Trophoblast cell (in vitro differentiated cells and primary cell): ENCODE results near the gene CLK2.

Source experiments
- DNase-seq, 2 donors: peaks; one replicate each; pipeline ENCODE4 v3.0.0-alpha.2; 2016
- H2AFZ ChIP-seq: 2 replicates; pipeline ENCODE4 v1.6.1; 2013; ENCODE audit warnings: low read length, moderate library complexity, mild to moderate bottlenecking; ENCODE audit not compliant: insufficient read depth, poor library complexity
- H2AK5ac ChIP-seq: 2 replicates; pipeline ENCODE4 v1.6.1; 2013; ENCODE audit warnings: mild to moderate bottlenecking, low read length
- H2BK120ac ChIP-seq: 2 replicates; pipeline ENCODE4 v1.6.1; 2013; ENCODE audit warnings: low read length, mild to moderate bottlenecking, moderate library complexity; ENCODE audit not compliant: insufficient read depth, poor library complexity
- H2BK12ac ChIP-seq: 2 replicates; pipeline ENCODE4 v1.6.1; 2013; ENCODE audit warnings: mild to moderate bottlenecking, low read length, moderate library complexity
- H2BK5ac ChIP-seq: 2 replicates; pipeline ENCODE4 v1.6.1; 2013; ENCODE audit warnings: low read length, low read depth, moderate library complexity, mild to moderate bottlenecking; ENCODE audit not compliant: poor library complexity
- H3K14ac ChIP-seq: 2 replicates; pipeline ENCODE4 v1.6.1; 2013; ENCODE audit warnings: mild to moderate bottlenecking, low read length
- H3K18ac ChIP-seq: 2 replicates; pipeline ENCODE4 v1.6.1; 2013; ENCODE audit warnings: mild to moderate bottlenecking, low read length
- H3K23ac ChIP-seq: 2 replicates; pipeline ENCODE4 v1.6.1; 2013; ENCODE audit warnings: low read length
- H3K27ac ChIP-seq: 2 replicates; pipeline ENCODE4 v1.5.1; 2013; ENCODE audit warnings: low read depth, mild to moderate bottlenecking, inconsistent platforms, low read length, moderate library complexity
- H3K27me3 ChIP-seq: 2 replicates; pipeline ENCODE4 v1.6.1; 2013; ENCODE audit warnings: inconsistent platforms, mild to moderate bottlenecking, low read length, moderate library complexity; ENCODE audit not compliant: insufficient read depth
- H3K36me3 ChIP-seq, 2 experiments: 1 replicate in 1 of 2; 2 replicates in 1 of 2; pipeline ENCODE4 v1.6.1; 2013; ENCODE audit warnings: low read length in 2 of 2, mild to moderate bottlenecking in 2 of 2, moderate library complexity in 1 of 2; ENCODE audit not compliant: insufficient read depth in 2 of 2, control insufficient read depth in 1 of 2
- H3K4ac ChIP-seq: 2 replicates; pipeline ENCODE4 v1.6.1; 2013; ENCODE audit warnings: low read depth, mild to moderate bottlenecking, low read length, moderate library complexity
- H3K4me1 ChIP-seq, 2 experiments: 1 replicate in 1 of 2; 2 replicates in 1 of 2; pipeline ENCODE4 v1.6.1; 2013; ENCODE audit warnings: low read length in 2 of 2, mild to moderate bottlenecking in 2 of 2, moderate library complexity in 1 of 2; ENCODE audit not compliant: insufficient read depth in 2 of 2, control insufficient read depth in 1 of 2
- H3K4me2 ChIP-seq: 2 replicates; pipeline ENCODE4 v1.6.1; 2013; ENCODE audit warnings: inconsistent platforms, mild to moderate bottlenecking, low read length, moderate library complexity
- H3K4me3 ChIP-seq: 2 replicates; pipeline ENCODE4 v1.5.1; 2013; ENCODE audit warnings: mild to moderate bottlenecking, low read depth, low read length, inconsistent platforms
- H3K79me1 ChIP-seq: one replicate; pipeline ENCODE4 v1.6.1; 2013; ENCODE audit warnings: low read length
- H3K79me2 ChIP-seq: 2 replicates; pipeline ENCODE4 v1.6.1; 2013; ENCODE audit warnings: low read length, mild to moderate bottlenecking; ENCODE audit not compliant: control insufficient read depth, insufficient read depth, poor library complexity
- H3K9ac ChIP-seq: 2 replicates; pipeline ENCODE4 v1.6.1; 2013; ENCODE audit warnings: mild to moderate bottlenecking, low read length
- H3K9me3 ChIP-seq: 2 replicates; pipeline ENCODE4 v1.6.1; 2013; ENCODE audit warnings: low read depth, mild to moderate bottlenecking, control low read depth, inconsistent platforms, low read length; ENCODE audit not compliant: insufficient read depth
- H4K12ac ChIP-seq: 2 replicates; pipeline ENCODE4 v1.6.1; 2013; ENCODE audit warnings: low read depth, mild to moderate bottlenecking, low read length, moderate library complexity
- H4K8ac ChIP-seq: 2 replicates; pipeline ENCODE4 v1.6.1; 2013; ENCODE audit warnings: low read depth, mild to moderate bottlenecking, low read length, moderate library complexity
- H4K91ac ChIP-seq: one replicate; pipeline ENCODE4 v1.6.1; 2013; ENCODE audit warnings: low read depth, mild to moderate bottlenecking, low read length, moderate library complexity
- WGBS: extraction: QIAGEN DNeasy Blood & Tissue Kit; methylation state at CpG from one replicate; pipeline ENCODE4 v1.1.7; 2013; ENCODE audit warnings: missing lambda C conversion rate; ENCODE audit not compliant: insufficient read length, insufficient coverage; ENCODE audit errors: extremely low coverage; 5-methylcytosine and 5-hydroxymethylcytosine counted together

CLK2 gene

DNA sequence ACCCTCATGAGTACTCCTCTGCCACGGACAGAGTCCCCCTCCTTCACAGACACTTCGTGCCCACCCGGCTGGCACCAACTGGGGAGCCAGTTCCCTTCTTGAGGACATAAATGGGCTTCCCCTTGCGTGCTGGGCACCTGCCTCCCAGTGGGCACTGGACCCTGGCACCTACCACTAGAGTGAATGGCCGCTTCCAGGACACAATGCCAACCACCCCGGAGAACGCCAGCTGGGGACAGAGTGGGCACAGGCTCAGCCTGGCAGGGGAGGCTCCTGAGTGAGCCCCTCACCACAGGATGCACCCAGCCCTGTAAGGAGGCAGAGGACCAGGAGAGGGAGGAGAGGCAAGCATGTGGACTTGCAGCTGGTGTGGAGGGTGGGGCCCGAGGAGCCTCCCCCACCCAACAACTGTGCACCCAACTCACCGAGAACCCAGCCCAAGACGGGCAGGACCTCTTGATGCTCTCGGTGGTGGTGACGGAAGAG lies 19.0 kb downstream of the CLK2 start:
- peak overlapping the region; percentile 69 for H2AK5ac ChIP-seq
- peak overlapping the region; percentile 33 for H4K12ac ChIP-seq
- H3K27me3 ChIP-seq: no peaks in the 10 kb centered on the region
- H4K8ac ChIP-seq: peak overlapping the region; percentile 80
- WGBS: no CpG with 5 or more reads among the region's 12 CpGs
- peak overlapping the region; percentile 67 for H2AFZ ChIP-seq
- no peak for DNase-seq
- peak overlapping the region; percentile 7 for H2BK12ac ChIP-seq
- H2BK120ac ChIP-seq: no peak overlapping the region
- H3K36me3 ChIP-seq: peaks cover 19 to 25% of the 10 kb centered on the region in 2 experiments
- H3K9me3 ChIP-seq: no peaks in the 10 kb centered on the region
- peak overlapping the region; percentile 84 for H3K4me3 ChIP-seq
- H3K4me1 ChIP-seq: peaks cover 23 to 25% of the 10 kb centered on the region in 2 experiments
- no peak overlapping the region for H2BK5ac ChIP-seq
- no peak overlapping the region for H3K4ac ChIP-seq
- no peak overlapping the region for H3K23ac ChIP-seq
- H3K79me1 ChIP-seq: peaks cover 13% of the 10 kb centered on the region
- H3K79me2 ChIP-seq: peaks cover 11% of the 10 kb centered on the region
- peak overlapping the region; percentile 81 for H3K18ac ChIP-seq
- H4K91ac ChIP-seq: peak overlapping the region; percentile 81
- peak overlapping the region; percentile 96 for H3K4me2 ChIP-seq
- peak overlapping the region; percentile 90 for H3K14ac ChIP-seq
- no peak overlapping the region for H3K27ac ChIP-seq
- H3K9ac ChIP-seq: no peak overlapping the region

DNA sequence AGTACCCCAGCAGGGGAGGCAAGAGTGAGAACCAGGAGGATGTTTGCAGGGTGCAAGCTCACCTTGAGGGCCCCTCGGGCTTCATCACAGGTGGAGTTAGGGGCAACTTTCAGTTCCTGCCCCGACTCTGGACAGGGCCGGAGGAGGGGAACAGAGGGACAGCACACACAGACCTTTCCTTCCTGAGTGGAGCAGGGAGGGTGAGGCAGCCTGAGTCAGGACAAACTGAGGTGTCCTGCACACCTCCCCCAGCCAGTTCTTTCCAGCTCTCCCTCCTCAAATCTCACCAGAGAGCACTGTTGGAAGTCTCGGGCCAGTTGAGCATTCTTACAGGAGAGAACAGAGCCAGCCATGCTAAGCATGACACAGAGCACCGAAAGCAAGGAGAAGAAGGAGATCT lies 19.5 kb downstream of the CLK2 start:
- Histone ChIP-seq H3K79me1 (peaks cover 13% of the 10 kb centered on the region), H3K4me1 (peaks cover 23 to 25% of the 10 kb centered on the region in 2 experiments), H3K23ac (no peak overlapping the region), H3K4me3 (no peak overlapping the region), H3K18ac (no peak overlapping the region), H3K4me2 (peak overlapping the region; percentile 96), H3K14ac (no peak overlapping the region), H2AK5ac (peak overlapping the region; percentile 69), H4K8ac (no peak overlapping the region), H2BK12ac (no peak overlapping the region), H3K9ac (no peak overlapping the region), H3K36me3 (peaks cover 21 to 23% of the 10 kb centered on the region in 2 experiments), H2BK120ac (no peak overlapping the region), H3K4ac (no peak overlapping the region), H3K27ac (no peak overlapping the region), H4K91ac (peak overlapping the region; percentile 8), H2AFZ (no peak overlapping the region), H3K9me3 (no peaks in the 10 kb centered on the region), H3K79me2 (peaks cover 11% of the 10 kb centered on the region), H3K27me3 (no peaks in the 10 kb centered on the region), H2BK5ac (no peak overlapping the region), H4K12ac (no peak overlapping the region)
- no CpG with 5 or more reads among the region's 5 CpGs for WGBS
- DNase-seq: no peak

DNA sequence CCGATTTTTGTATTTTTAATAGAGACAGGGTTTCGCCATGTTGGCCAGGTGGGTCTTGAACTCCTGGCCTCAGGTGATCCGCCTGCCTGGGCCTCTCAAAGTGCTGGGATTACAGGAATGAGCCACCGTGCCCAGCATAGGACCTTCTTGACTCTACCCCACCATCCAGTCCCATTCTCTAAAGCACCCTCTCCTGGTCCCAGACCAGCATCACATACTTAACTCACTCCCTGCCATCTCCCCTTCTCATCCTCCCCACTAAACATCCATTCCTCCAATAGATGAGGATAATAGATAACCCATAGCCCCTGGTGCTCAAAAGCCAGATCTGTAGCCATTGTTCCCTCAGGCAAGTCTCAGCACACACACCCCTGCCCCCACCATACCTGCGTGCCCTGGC lies 20.1 kb downstream of the CLK2 start:
- Histone ChIP-seq H3K79me2 (peaks cover 11% of the 10 kb centered on the region), H3K14ac (no peak overlapping the region), H3K36me3 (peaks cover 21 to 26% of the 10 kb centered on the region in 2 experiments), H4K8ac (no peak overlapping the region), H3K4me3 (no peak overlapping the region), H2BK120ac (no peak overlapping the region), H3K9ac (no peak overlapping the region), H3K27me3 (no peaks in the 10 kb centered on the region), H3K23ac (no peak overlapping the region), H4K91ac (no peak overlapping the region), H2AK5ac (peak overlapping the region; percentile 6), H3K9me3 (no peaks in the 10 kb centered on the region), H3K18ac (no peak overlapping the region), H3K4ac (no peak overlapping the region), H3K4me2 (peak overlapping the region; percentile 9), H4K12ac (no peak overlapping the region), H3K27ac (no peak overlapping the region), H2BK5ac (no peak overlapping the region), H2BK12ac (peak overlapping the region; percentile 51), H3K4me1 (peaks cover 23 to 25% of the 10 kb centered on the region in 2 experiments), H2AFZ (no peak overlapping the region), H3K79me1 (peaks cover 13% of the 10 kb centered on the region)
- no CpG with 5 or more reads among the region's 5 CpGs for WGBS
- no peak for DNase-seq

DNA sequence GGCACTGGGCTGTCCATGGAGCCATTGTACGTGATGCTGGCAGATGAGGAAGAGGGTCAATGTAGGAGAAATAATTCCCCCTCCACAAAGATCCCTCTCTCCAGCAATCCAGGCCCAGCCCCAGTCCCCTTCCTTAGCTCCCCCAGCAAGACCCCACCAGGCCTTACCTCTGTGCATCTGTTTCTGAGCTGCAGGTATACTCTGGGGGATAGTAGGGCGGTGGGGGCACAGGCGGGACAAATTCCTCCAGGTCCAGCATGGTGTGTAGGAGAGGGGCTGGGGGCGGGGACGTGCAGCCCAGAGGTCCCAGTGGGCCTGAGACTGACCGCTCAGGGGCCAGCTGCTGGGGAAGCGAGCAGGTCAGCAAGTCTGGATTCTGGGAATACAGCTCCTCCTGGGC lies 21.7 kb downstream of the CLK2 start:
- Histone ChIP-seq H4K8ac (no peak overlapping the region), H3K36me3 (peaks cover 22 to 31% of the 10 kb centered on the region in 2 experiments), H2AK5ac (no peak overlapping the region), H2BK5ac (no peak overlapping the region), H3K4me2 (no peak overlapping the region), H3K27ac (no peak overlapping the region), H3K79me2 (peaks cover 11% of the 10 kb centered on the region), H4K12ac (no peak overlapping the region), H3K4me1 (peaks cover 23 to 25% of the 10 kb centered on the region in 2 experiments), H3K79me1 (peaks cover 13% of the 10 kb centered on the region), H2BK120ac (no peak overlapping the region), H3K9me3 (no peaks in the 10 kb centered on the region), H3K14ac (no peak overlapping the region), H3K18ac (no peak overlapping the region), H3K4ac (no peak overlapping the region), H3K4me3 (no peak overlapping the region), H3K23ac (no peak overlapping the region), H2BK12ac (peak overlapping the region; percentile 0), H3K27me3 (no peaks in the 10 kb centered on the region), H4K91ac (no peak overlapping the region), H2AFZ (no peak overlapping the region), H3K9ac (no peak overlapping the region)
- no CpG with 5 or more reads among the region's 7 CpGs for WGBS
- DNase-seq: no peak
